Stimulated activated CD4-positive, alpha-beta T cell treated with anti-CD3 and anti-CD28 coated beads, TNF-alpha, amount 100 ng/mL, for 4 hours (primary cell): Measurements from ENCODE around the gene RPS8.
"Not testable (repeated sequence)": the region's sequence is repeated elsewhere in the genome, so short reads cannot be mapped to it uniquely, and the experiment has no call there.

Source experiments
- DNase-seq, 3 experiments: peaks; one replicate each; pipeline ENCODE4 v3.0.0-alpha.2; 2020; ENCODE audit warnings: low read depth in 3 of 3

Gene RPS8

GRCh38 chr1:44803062-44803311 lies 27.6 kb downstream of the RPS8 start:
- DNase-seq = no peak

GRCh38 chr1:44803312-44804095 lies 28.2 kb downstream of the RPS8 start:
- DNase-seq = no peak

- no peak for DNase-seq
Measured at GRCh38 chr1:44805311-44806024, 30.1 kb downstream of the RPS8 start.

- DNase-seq = no peak
Measured at GRCh38 chr1:44806025-44806703, 30.8 kb downstream of the RPS8 start.

- DNase-seq = no peak
Measured at GRCh38 chr1:44806704-44807363, 31.5 kb downstream of the RPS8 start, which contains the start of gene DYNLT4. TSS of gene DYNLT4 (minus strand) at chr1:44807351. CDS start at chr1:44806668, 683 bp downstream.

- DNase-seq = peak; percentile 68 to 81 (median 71)
Measured at GRCh38 chr1:44807364-44808062, 32.2 kb downstream of the RPS8 start.

GRCh38 chr1:44808063-44808937 lies 33.0 kb downstream of the RPS8 start, which contains the start of gene BTBD19:
TSS of gene BTBD19 (plus strand) at chr1:44808523. CDS start at chr1:44808821, 298 bp downstream.
- peak; percentile 65 to 70 (median 67) for DNase-seq

GRCh38 chr1:44808938-44809917 lies 33.9 kb downstream of the RPS8 start:
- peak; percentile 63 to 85 (median 79) for DNase-seq

- no peak for DNase-seq
Measured at GRCh38 chr1:44810101-44810761, 34.9 kb downstream of the RPS8 start.

- not testable (repeated sequence) for DNase-seq
Measured at GRCh38 chr1:44810762-44811105, 35.4 kb downstream of the RPS8 start.

- DNase-seq = no peak
Measured at GRCh38 chr1:44811234-44811633, 35.9 kb downstream of the RPS8 start.

GRCh38 chr1:44812822-44813543 lies 37.6 kb downstream of the RPS8 start:
- no peak for DNase-seq

- DNase-seq = not testable (repeated sequence)
Measured at GRCh38 chr1:44815926-44816325, 40.6 kb downstream of the RPS8 start.

- no peak for DNase-seq
Measured at GRCh38 chr1:44817307-44817706, 42.0 kb downstream of the RPS8 start.

GRCh38 chr1:44817771-44818495 lies 42.6 kb downstream of the RPS8 start:
- no peak for DNase-seq

- DNase-seq = no peak
Measured at GRCh38 chr1:44819196-44819607, 43.9 kb downstream of the RPS8 start.

- peak in 2 of 3 experiments; percentile 52 to 74 for DNase-seq
Measured at GRCh38 chr1:44819608-44820327, 44.4 kb downstream of the RPS8 start.
